MM.1S (cell line): ENCODE data around the gene SPAG16.

Experiments used
- DNase-seq: peaks from one replicate; pipeline ENCODE4 v3.0.0-alpha.2; 2015
- H2AFZ ChIP-seq: fragments of 300-600 bp; sonication (generic); 2 replicates; pipeline ENCODE4 v1.6.0; 2016; ENCODE audit warnings: antibody characterized with exemption, low read length
- H3F3A ChIP-seq: fragments of 300-600 bp; sonication (generic); 2 replicates; pipeline ENCODE4 v1.6.1; 2016; ENCODE audit warnings: mild to moderate bottlenecking, antibody characterized with exemption, low read length, moderate library complexity, mixed read lengths; ENCODE audit not compliant: insufficient read depth
- H3K27ac ChIP-seq: fragments of 300-600 bp; sonication (generic); 2 replicates; pipeline ENCODE4 v1.5.1; 2016; ENCODE audit warnings: mild to moderate bottlenecking, low read length
- H3K27me3 ChIP-seq: fragments of 300-600 bp; sonication (generic); replicated peaks from 2 replicates; pipeline ENCODE4 v1.6.0; 2016; ENCODE audit warnings: low read length; ENCODE audit not compliant: insufficient read depth
- H3K36me3 ChIP-seq: fragments of 300-600 bp; sonication (generic); replicated peaks from 2 replicates; pipeline ENCODE4 v1.6.1; 2016; ENCODE audit warnings: mild to moderate bottlenecking, low read length, mixed read lengths; ENCODE audit not compliant: insufficient read depth
- H3K4me1 ChIP-seq: fragments of 300-600 bp; sonication (generic); 2 replicates; pipeline ENCODE4 v1.6.1; 2016; ENCODE audit warnings: low read length, mixed read lengths
- H3K4me2 ChIP-seq: fragments of 300-600 bp; sonication (generic); 2 replicates; pipeline ENCODE4 v1.6.0; 2016; ENCODE audit warnings: low read depth, low read length
- H3K4me3 ChIP-seq: fragments of 300-600 bp; sonication (generic); 2 replicates; pipeline ENCODE4 v1.5.1; 2016; ENCODE audit warnings: low read length, mixed read lengths
- H3K79me2 ChIP-seq: fragments of 300-600 bp; sonication (generic); 2 replicates; pipeline ENCODE4 v1.6.1; 2016; ENCODE audit warnings: mixed run types, low read length, mixed read lengths
- H3K9ac ChIP-seq: fragments of 300-600 bp; sonication (generic); 2 replicates; pipeline ENCODE4 v1.6.1; 2016; ENCODE audit warnings: low read length, mixed read lengths
- H3K9me2 ChIP-seq: fragments of 300-600 bp; sonication (generic); replicated peaks from 2 replicates; pipeline ENCODE4 v1.6.1; 2016; ENCODE audit warnings: mild to moderate bottlenecking, low read length, mixed read lengths; ENCODE audit not compliant: insufficient read depth
- H3K9me3 ChIP-seq: fragments of 300-600 bp; sonication (generic); replicated peaks from 2 replicates; pipeline ENCODE4 v1.6.1; 2016; ENCODE audit warnings: mild to moderate bottlenecking, low read length, mixed read lengths; ENCODE audit not compliant: insufficient read depth
- H4K20me1 ChIP-seq: fragments of 300-600 bp; sonication (generic); 2 replicates; pipeline ENCODE4 v1.6.1; 2016; ENCODE audit warnings: mild to moderate bottlenecking, low read length, moderate library complexity, mixed read lengths; ENCODE audit not compliant: insufficient read depth
- CTCF ChIP-seq: fragments of 300-600 bp; sonication (generic); IDR thresholded peaks from 2 replicates; pipeline ENCODE4 v1.5.1; 2016; ENCODE audit warnings: antibody characterized with exemption, low read length, mixed read lengths
- EZH2 ChIP-seq: fragments of 300-600 bp; sonication (generic); optimal IDR thresholded peaks from 2 replicates; pipeline ENCODE3; 2017; ENCODE audit warnings: low read depth, mild to moderate bottlenecking, antibody characterized with exemption, low read length, mixed read lengths
- EZH2phosphoT487 ChIP-seq: fragments of 300-600 bp; sonication (generic); IDR thresholded peaks from 2 replicates; pipeline ENCODE4 v1.6.1; 2018; ENCODE audit warnings: antibody characterized with exemption, low read length

The SPAG16 gene

GRCh38 chr2:213644926-213645325 lies 360.7 kb downstream of the SPAG16 start:
- H3K4me1 ChIP-seq = no peaks in the 10 kb centered on the region
- H3K79me2 ChIP-seq = no peaks in the 10 kb centered on the region
- no peak overlapping the region for H3K4me3 ChIP-seq
- no peak overlapping the region for H3K27ac ChIP-seq
- H3F3A ChIP-seq = no peaks in the 10 kb centered on the region
- TF ChIP-seq CTCF = no peak
- no peak for TF ChIP-seq EZH2
- TF ChIP-seq EZH2phosphoT487 = no peak
- no peak for DNase-seq
- H3K36me3 ChIP-seq = no peaks in the 10 kb centered on the region
- no peaks in the 10 kb centered on the region for H3K9me2 ChIP-seq
- no peaks in the 10 kb centered on the region for H4K20me1 ChIP-seq
- no peak overlapping the region for H2AFZ ChIP-seq
- no peaks in the 10 kb centered on the region for H3K27me3 ChIP-seq
- no peak overlapping the region for H3K9ac ChIP-seq
- no peaks in the 10 kb centered on the region for H3K9me3 ChIP-seq
- no peak overlapping the region for H3K4me2 ChIP-seq

GRCh38 chr2:213649176-213649575 lies 364.9 kb downstream of the SPAG16 start:
- TF ChIP-seq EZH2phosphoT487 (no peak), EZH2 (no peak), CTCF (no peak)
- no peak overlapping the region for H3K4me2 ChIP-seq
- no peak overlapping the region for H2AFZ ChIP-seq
- H3K27me3 ChIP-seq = no peaks in the 10 kb centered on the region
- no peaks in the 10 kb centered on the region for H3K36me3 ChIP-seq
- H3K9ac ChIP-seq = no peak overlapping the region
- H3F3A ChIP-seq = no peaks in the 10 kb centered on the region
- H3K79me2 ChIP-seq = no peaks in the 10 kb centered on the region
- H3K4me3 ChIP-seq = no peak overlapping the region
- no peaks in the 10 kb centered on the region for H3K9me3 ChIP-seq
- DNase-seq = no peak
- H4K20me1 ChIP-seq = no peaks in the 10 kb centered on the region
- no peak overlapping the region for H3K27ac ChIP-seq
- H3K4me1 ChIP-seq = no peaks in the 10 kb centered on the region
- no peaks in the 10 kb centered on the region for H3K9me2 ChIP-seq

GRCh38 chr2:213664817-213665216 lies 380.6 kb downstream of the SPAG16 start:
- H3K4me3 ChIP-seq = no peak overlapping the region
- H3K9me2 ChIP-seq = no peaks in the 10 kb centered on the region
- peak; percentile 16 for DNase-seq
- H3K4me2 ChIP-seq = no peak overlapping the region
- H3F3A ChIP-seq = no peaks in the 10 kb centered on the region
- H3K27me3 ChIP-seq = no peaks in the 10 kb centered on the region
- H3K36me3 ChIP-seq = no peaks in the 10 kb centered on the region
- H2AFZ ChIP-seq = no peak overlapping the region
- no peak overlapping the region for H3K9ac ChIP-seq
- H3K9me3 ChIP-seq = no peaks in the 10 kb centered on the region
- H3K79me2 ChIP-seq = no peaks in the 10 kb centered on the region
- 0 out of 2 replicates have a peak, but pooled peaks cover 7% of the 10 kb centered on the region for H3K4me1 ChIP-seq
- no peak overlapping the region for H3K27ac ChIP-seq
- no peak for TF ChIP-seq CTCF
- TF ChIP-seq EZH2 = no peak
- TF ChIP-seq EZH2phosphoT487 = no peak
- no peaks in the 10 kb centered on the region for H4K20me1 ChIP-seq
